HEK293 (cell line): Measurements from ENCODE around the gene SLC29A1.

ENCODE experiments used
- CTCF ChIA-PET: fragments of 350-600 bp; formaldehyde crosslinking; extraction: SDS; loops from one replicate; lab custom pipeline; 2021; ENCODE audit warnings: antibody characterized with exemption; lab: Yijun Ruan, JAX
- POLR2A ChIA-PET: fragments of 300-600 bp; formaldehyde crosslinking; extraction: SDS; loops from one replicate; lab custom pipeline; 2020; ENCODE audit warnings: antibody characterized with exemption, inconsistent platforms; lab: Yijun Ruan, JAX
- H3K27ac ChIP-seq: fragments of 200-500 bp; sonication (Bioruptor generic); 2 replicates; pipeline ENCODE4 v1.5.1; 2014; ENCODE audit warnings: low read depth, low read length, control low read depth, inconsistent platforms; ENCODE audit errors: extremely low read depth
- H3K36me3 ChIP-seq, 2 experiments: fragments of 200-500 bp in 1 of 2; sonication (Bioruptor generic) in 1 of 2; 1 replicate in 1 of 2; 2 replicates in 1 of 2; pipeline ENCODE4 v1.5.1; 2014 to 2017; ENCODE audit warnings: inconsistent platforms in 2 of 2, low read length in 2 of 2; ENCODE audit not compliant: control insufficient read depth in 2 of 2, insufficient read depth in 1 of 2
- H3K4me1 ChIP-seq: fragments of 200-500 bp; sonication (Bioruptor generic); 2 replicates; pipeline ENCODE4 v1.5.1; 2014; ENCODE audit warnings: mild to moderate bottlenecking, low read length, inconsistent platforms; ENCODE audit not compliant: control insufficient read depth, insufficient read depth
- H3K4me3 ChIP-seq: 2 replicates; pipeline ENCODE4 v1.5.1; 2011; ENCODE audit warnings: low read depth, mild to moderate bottlenecking, control low read depth, low read length, moderate library complexity
- H3K9me3 ChIP-seq: fragments of 200-500 bp; sonication (Bioruptor generic); 2 replicates; pipeline ENCODE4 v1.5.1; 2014; ENCODE audit warnings: low read depth, low read length, inconsistent platforms; ENCODE audit not compliant: control insufficient read depth, insufficient read depth
- BCL11A ChIP-seq: fragments of 450-650 bp; formaldehyde crosslinking; IDR thresholded peaks from 2 replicates; pipeline ENCODE4 v1.5.1; 2016; ENCODE audit warnings: low read depth, missing biosample characterization, missing genetic modification characterization
- GLIS1 ChIP-seq: fragments of 450-650 bp; formaldehyde crosslinking; IDR thresholded peaks from 2 replicates; pipeline ENCODE4 v1.5.1; 2016; ENCODE audit warnings: missing biosample characterization, missing genetic modification characterization
- GLIS2 ChIP-seq: fragments of 450-650 bp; formaldehyde crosslinking; IDR thresholded peaks from 2 replicates; pipeline ENCODE4 v1.5.1; 2016; ENCODE audit warnings: missing biosample characterization, missing genetic modification characterization
- HOXC10 ChIP-seq: sonication (generic); formaldehyde crosslinking; IDR thresholded peaks from 2 replicates; pipeline ENCODE4 v1.8.1; 2023; ENCODE audit warnings: mild to moderate bottlenecking, missing genetic modification reagents
- SP2 ChIP-seq: fragments of 450-650 bp; formaldehyde crosslinking; IDR thresholded peaks from 2 replicates; pipeline ENCODE4 v1.5.1; 2016; ENCODE audit warnings: missing biosample characterization, missing genetic modification characterization
- ZNF184 ChIP-seq: fragments of 450-650 bp; IDR thresholded peaks from 2 replicates; pipeline ENCODE4 v1.5.1; 2018; ENCODE audit warnings: missing biosample characterization, mild to moderate bottlenecking, missing genetic modification characterization
- ZNF335 ChIP-seq: fragments of 450-650 bp; formaldehyde crosslinking; conservative IDR thresholded peaks from 2 replicates; pipeline ENCODE4 v1.5.1; 2016; ENCODE audit warnings: missing biosample characterization, missing genetic modification characterization
- ZNF416 ChIP-seq: fragments of 450-650 bp; formaldehyde crosslinking; IDR thresholded peaks from 2 replicates; pipeline ENCODE4 v1.5.1; 2016; ENCODE audit warnings: missing biosample characterization, missing genetic modification characterization
- ZNF473 ChIP-seq: fragments of 450-650 bp; formaldehyde crosslinking; IDR thresholded peaks from 2 replicates; pipeline ENCODE4 v1.5.1; 2017; ENCODE audit warnings: missing biosample characterization, missing genetic modification characterization
- ZNF555 ChIP-seq: fragments of 450-650 bp; formaldehyde crosslinking; conservative IDR thresholded peaks from 2 replicates; pipeline ENCODE4 v1.5.1; 2017; ENCODE audit warnings: missing biosample characterization, mild to moderate bottlenecking, missing genetic modification characterization, inconsistent platforms
- ZNF639 ChIP-seq: fragments of 450-650 bp; formaldehyde crosslinking; IDR thresholded peaks from 2 replicates; pipeline ENCODE4 v1.5.1; 2016; ENCODE audit warnings: missing biosample characterization, missing genetic modification characterization
- ZNF791 ChIP-seq: fragments of 450-650 bp; formaldehyde crosslinking; IDR thresholded peaks from 2 replicates; pipeline ENCODE4 v1.5.1; 2016; ENCODE audit warnings: missing biosample characterization, missing genetic modification characterization
- TF ChIP-seq, protein P1 (sequence below): fragments of 450-650 bp; formaldehyde crosslinking; IDR thresholded peaks from 2 replicates; pipeline ENCODE4 v1.5.1; 2016; ENCODE audit warnings: missing biosample characterization, missing genetic modification characterization
- TF ChIP-seq, protein P2 (sequence below): fragments of 450-650 bp; formaldehyde crosslinking; optimal IDR thresholded peaks from 2 replicates; pipeline ENCODE3; 2016; ENCODE audit warnings: missing biosample characterization, mild to moderate bottlenecking, missing genetic modification characterization
- TF ChIP-seq, protein P3 (sequence below): fragments of 450-650 bp; formaldehyde crosslinking; IDR thresholded peaks from 2 replicates; pipeline ENCODE4 v1.5.1; 2017; ENCODE audit warnings: missing biosample characterization, missing genetic modification characterization
- TF ChIP-seq, protein P4 (sequence below): fragments of 450-650 bp; formaldehyde crosslinking; IDR thresholded peaks from 2 replicates; pipeline ENCODE4 v1.5.1; 2017; ENCODE audit warnings: missing biosample characterization, missing genetic modification characterization

Gene SLC29A1

GRCh38 chr6:44270526-44271405 lies 47.4 kb downstream of the SLC29A1 start (continued):
- TF ChIP-seq ZNF791 (tag by site-specific recombination) (no peak), GLIS1 (tag by site-specific recombination) (peak; percentile 45; the same call in 1 of the 2 replicates), ZNF639 (tag by site-specific recombination) (no peak), HOXC10 (CRISPR knock-in tag) (no peak), ZNF555 (tag by site-specific recombination) (no peak), GLIS2 (tag by site-specific recombination) (peak; percentile 29; the same call in 1 of the 2 replicates), SP2 (tag by site-specific recombination) (peak; percentile 31; the same call in 1 of the 2 replicates), ZNF416 (tag by site-specific recombination) (no peak), ZNF473 (no peak), BCL11A (tag by site-specific recombination) (no peak), ZNF184 (no peak)
- TF ChIP-seq, protein P1, sequence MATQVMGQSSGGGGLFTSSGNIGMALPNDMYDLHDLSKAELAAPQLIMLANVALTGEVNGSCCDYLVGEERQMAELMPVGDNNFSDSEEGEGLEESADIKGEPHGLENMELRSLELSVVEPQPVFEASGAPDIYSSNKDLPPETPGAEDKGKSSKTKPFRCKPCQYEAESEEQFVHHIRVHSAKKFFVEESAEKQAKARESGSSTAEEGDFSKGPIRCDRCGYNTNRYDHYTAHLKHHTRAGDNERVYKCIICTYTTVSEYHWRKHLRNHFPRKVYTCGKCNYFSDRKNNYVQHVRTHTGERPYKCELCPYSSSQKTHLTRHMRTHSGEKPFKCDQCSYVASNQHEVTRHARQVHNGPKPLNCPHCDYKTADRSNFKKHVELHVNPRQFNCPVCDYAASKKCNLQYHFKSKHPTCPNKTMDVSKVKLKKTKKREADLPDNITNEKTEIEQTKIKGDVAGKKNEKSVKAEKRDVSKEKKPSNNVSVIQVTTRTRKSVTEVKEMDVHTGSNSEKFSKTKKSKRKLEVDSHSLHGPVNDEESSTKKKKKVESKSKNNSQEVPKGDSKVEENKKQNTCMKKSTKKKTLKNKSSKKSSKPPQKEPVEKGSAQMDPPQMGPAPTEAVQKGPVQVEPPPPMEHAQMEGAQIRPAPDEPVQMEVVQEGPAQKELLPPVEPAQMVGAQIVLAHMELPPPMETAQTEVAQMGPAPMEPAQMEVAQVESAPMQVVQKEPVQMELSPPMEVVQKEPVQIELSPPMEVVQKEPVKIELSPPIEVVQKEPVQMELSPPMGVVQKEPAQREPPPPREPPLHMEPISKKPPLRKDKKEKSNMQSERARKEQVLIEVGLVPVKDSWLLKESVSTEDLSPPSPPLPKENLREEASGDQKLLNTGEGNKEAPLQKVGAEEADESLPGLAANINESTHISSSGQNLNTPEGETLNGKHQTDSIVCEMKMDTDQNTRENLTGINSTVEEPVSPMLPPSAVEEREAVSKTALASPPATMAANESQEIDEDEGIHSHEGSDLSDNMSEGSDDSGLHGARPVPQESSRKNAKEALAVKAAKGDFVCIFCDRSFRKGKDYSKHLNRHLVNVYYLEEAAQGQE (tag by site-specific recombination) = peak; percentile 68
- TF ChIP-seq, protein P2, sequence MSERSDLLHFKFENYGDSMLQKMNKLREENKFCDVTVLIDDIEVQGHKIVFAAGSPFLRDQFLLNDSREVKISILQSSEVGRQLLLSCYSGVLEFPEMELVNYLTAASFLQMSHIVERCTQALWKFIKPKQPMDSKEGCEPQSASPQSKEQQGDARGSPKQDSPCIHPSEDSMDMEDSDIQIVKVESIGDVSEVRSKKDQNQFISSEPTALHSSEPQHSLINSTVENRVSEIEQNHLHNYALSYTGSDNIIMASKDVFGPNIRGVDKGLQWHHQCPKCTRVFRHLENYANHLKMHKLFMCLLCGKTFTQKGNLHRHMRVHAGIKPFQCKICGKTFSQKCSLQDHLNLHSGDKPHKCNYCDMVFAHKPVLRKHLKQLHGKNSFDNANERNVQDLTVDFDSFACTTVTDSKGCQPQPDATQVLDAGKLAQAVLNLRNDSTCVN (tag by site-specific recombination) = peak; percentile 16
- TF ChIP-seq, protein P3, sequence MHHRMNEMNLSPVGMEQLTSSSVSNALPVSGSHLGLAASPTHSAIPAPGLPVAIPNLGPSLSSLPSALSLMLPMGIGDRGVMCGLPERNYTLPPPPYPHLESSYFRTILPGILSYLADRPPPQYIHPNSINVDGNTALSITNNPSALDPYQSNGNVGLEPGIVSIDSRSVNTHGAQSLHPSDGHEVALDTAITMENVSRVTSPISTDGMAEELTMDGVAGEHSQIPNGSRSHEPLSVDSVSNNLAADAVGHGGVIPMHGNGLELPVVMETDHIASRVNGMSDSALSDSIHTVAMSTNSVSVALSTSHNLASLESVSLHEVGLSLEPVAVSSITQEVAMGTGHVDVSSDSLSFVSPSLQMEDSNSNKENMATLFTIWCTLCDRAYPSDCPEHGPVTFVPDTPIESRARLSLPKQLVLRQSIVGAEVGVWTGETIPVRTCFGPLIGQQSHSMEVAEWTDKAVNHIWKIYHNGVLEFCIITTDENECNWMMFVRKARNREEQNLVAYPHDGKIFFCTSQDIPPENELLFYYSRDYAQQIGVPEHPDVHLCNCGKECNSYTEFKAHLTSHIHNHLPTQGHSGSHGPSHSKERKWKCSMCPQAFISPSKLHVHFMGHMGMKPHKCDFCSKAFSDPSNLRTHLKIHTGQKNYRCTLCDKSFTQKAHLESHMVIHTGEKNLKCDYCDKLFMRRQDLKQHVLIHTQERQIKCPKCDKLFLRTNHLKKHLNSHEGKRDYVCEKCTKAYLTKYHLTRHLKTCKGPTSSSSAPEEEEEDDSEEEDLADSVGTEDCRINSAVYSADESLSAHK (tag by site-specific recombination) = no peak

- no peaks in the 10 kb centered on the region for H3K9me3 ChIP-seq
- H3K4me3 ChIP-seq = no peak overlapping the region
- POLR2A ChIA-PET = interaction anchor here (1.9 kb wide), 1 partner anchor 25 kb away, joined by 8 read pairs; the partner anchor contains the start of gene HSP90AB1
- H3K27ac ChIP-seq = no peak overlapping the region
- no peaks in the 10 kb centered on the region for H3K36me3 ChIP-seq
- CTCF ChIA-PET = interaction anchor here (0.6 to 7.2 kb wide), 5 partner anchors 34 to 405 kb away, joined by 3 to 208 read pairs (median 4); partner anchors contain the start of gene AARS2
- H3K4me1 ChIP-seq = no peaks in the 10 kb centered on the region
- TF ChIP-seq ZNF335 = 0 out of 2 replicates have a peak, but pooled peaks have one; percentile 2
- TF ChIP-seq, protein P4, sequence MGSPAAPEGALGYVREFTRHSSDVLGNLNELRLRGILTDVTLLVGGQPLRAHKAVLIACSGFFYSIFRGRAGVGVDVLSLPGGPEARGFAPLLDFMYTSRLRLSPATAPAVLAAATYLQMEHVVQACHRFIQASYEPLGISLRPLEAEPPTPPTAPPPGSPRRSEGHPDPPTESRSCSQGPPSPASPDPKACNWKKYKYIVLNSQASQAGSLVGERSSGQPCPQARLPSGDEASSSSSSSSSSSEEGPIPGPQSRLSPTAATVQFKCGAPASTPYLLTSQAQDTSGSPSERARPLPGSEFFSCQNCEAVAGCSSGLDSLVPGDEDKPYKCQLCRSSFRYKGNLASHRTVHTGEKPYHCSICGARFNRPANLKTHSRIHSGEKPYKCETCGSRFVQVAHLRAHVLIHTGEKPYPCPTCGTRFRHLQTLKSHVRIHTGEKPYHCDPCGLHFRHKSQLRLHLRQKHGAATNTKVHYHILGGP (tag by site-specific recombination) = no peak
Observed at GRCh38 chr6:44271406-44271723, 48.0 kb downstream of the SLC29A1 start.
